VCaP (cell line): ENCODE data around the gene PIGL.

Experiments used
- H3K27ac ChIP-seq: fragments of 450-650 bp; 2 replicates; pipeline ENCODE4 v1.5.1; 2017
- TF ChIP-seq, protein P1 (sequence below): fragments of 450-650 bp; conservative IDR thresholded peaks from 2 replicates; pipeline ENCODE4 v1.5.1; 2017; ENCODE audit warnings: mild to moderate bottlenecking, moderate library complexity

Gene PIGL

DNA sequence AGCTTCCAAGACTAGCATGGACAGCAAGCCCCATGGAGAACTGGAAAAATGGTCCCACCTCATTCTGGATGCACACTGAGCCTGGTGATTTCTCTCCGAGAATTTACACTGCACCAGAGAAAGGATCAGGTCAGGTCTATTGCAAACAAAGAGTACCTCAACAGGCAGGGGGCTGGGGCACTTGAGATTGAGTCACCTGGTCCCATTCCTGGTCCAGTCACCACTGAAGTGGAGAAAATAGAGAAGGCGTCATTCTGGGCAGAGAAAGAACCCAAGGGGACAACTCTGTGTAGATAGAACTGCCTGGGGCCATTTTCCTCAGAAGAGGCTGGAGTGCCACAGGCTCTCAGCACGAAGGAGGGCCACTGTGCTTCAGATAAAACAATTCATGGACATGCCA lies 97.8 kb downstream of the PIGL start:
- H3K27ac ChIP-seq: no peak overlapping the region

DNA sequence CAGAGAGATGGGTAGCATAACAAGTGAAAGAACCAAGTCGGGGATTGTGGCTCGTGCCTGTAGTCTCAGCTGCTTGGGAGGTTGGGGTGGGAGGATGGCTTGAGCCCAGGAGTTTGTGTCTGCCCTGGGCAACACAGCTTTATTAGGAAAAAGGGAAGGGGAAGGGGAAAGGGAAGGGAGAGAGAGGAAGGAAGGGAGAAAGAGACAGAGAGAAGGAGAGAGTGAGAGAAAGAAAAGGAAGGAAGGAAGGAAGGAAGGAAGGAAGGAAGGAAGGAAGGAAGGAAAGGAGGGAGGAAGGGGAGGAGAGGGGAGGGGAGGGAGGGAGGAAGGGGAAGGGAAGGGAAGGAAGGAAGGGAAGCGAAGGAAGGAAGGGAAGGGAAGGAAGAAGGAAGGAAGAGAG lies 103.0 kb downstream of the PIGL start:
- no peak overlapping the region for H3K27ac ChIP-seq
- TF ChIP-seq, protein P1, sequence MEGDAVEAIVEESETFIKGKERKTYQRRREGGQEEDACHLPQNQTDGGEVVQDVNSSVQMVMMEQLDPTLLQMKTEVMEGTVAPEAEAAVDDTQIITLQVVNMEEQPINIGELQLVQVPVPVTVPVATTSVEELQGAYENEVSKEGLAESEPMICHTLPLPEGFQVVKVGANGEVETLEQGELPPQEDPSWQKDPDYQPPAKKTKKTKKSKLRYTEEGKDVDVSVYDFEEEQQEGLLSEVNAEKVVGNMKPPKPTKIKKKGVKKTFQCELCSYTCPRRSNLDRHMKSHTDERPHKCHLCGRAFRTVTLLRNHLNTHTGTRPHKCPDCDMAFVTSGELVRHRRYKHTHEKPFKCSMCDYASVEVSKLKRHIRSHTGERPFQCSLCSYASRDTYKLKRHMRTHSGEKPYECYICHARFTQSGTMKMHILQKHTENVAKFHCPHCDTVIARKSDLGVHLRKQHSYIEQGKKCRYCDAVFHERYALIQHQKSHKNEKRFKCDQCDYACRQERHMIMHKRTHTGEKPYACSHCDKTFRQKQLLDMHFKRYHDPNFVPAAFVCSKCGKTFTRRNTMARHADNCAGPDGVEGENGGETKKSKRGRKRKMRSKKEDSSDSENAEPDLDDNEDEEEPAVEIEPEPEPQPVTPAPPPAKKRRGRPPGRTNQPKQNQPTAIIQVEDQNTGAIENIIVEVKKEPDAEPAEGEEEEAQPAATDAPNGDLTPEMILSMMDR: no peak

More for the DNA sequence above, 97.8 kb downstream of the PIGL start:
- TF ChIP-seq, protein P1: no peak

DNA sequence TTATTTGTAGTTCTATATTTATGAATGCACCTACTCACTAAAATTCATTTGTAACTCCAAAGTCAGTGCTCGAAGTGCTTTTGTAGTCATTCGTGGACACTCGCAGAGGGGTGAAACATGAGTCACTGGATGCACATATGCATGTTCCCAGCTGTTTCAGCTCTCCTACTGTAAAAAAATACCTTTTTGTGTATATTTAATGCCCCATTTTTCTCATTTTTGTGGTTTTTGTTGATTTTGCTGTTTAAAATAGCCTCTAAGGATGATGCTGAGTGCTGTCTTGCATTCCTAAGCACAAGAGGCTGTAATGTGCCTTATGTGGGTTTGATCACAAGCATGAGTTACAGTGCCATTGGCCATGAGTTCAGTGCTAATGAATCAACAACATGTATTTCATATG lies 105.6 kb downstream of the PIGL start:
- TF ChIP-seq, protein P1: no peak
- H3K27ac ChIP-seq: no peak overlapping the region

DNA sequence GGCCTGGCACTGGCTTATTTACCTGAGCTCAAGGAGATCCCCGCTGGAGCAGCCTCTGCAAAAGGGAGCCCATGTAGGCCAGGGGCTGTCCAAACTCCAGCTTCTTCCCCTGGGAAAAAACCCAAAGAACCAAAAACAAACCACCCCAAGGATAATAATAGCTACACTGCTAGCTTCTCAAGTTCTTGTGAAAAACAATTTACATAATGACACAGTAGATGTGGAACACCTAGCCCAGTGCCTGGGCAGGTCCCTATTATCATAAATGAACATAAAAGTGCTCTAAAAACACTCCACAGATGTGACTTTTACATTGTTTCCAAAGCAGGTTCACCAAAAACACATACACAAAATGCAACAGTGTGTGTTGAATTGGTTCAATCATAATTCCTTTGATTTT lies 109.0 kb downstream of the PIGL start:
- H3K27ac ChIP-seq: no peak overlapping the region
- TF ChIP-seq, protein P1: no peak

DNA sequence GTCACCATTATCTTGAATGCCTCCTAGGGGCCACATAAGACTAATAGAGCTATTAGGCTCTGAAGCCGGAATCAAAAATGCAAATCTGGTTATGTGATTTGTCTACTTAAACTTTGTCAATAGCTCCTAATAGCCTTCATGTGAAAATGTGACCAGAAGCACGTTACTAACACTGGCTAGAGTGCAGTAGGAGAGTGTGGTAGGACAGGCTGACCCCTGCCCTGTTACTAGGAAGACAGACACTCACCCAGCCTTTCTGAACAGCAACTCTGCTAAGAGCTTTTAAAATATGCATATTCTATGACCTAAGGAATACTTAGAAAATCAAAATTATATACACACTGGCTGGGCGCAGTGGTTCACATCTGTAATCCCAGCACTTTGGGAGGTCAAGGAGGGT lies 110.0 kb downstream of the PIGL start:
- TF ChIP-seq, protein P1: no peak
- no peak overlapping the region for H3K27ac ChIP-seq

DNA sequence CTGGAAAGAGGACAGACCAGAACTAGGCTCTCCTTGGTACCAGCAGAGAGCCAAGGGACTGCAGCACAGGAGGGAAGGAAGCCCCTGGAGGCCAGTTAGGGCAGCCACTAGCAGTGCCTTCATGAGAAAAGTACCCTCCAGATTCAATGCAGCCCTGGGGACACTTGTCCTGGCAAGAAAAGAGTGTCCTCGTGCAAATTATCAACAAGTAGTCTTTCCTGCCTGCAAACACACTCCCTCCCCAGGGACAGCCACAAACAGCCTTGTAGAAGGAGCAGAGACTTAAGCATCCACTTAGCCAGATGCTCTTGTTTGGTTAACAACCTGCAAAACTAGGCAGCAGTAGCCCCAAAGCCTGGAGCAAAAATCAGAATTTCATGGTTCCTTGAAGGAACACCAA lies 112.0 kb downstream of the PIGL start:
- H3K27ac ChIP-seq: no peak overlapping the region

DNA sequence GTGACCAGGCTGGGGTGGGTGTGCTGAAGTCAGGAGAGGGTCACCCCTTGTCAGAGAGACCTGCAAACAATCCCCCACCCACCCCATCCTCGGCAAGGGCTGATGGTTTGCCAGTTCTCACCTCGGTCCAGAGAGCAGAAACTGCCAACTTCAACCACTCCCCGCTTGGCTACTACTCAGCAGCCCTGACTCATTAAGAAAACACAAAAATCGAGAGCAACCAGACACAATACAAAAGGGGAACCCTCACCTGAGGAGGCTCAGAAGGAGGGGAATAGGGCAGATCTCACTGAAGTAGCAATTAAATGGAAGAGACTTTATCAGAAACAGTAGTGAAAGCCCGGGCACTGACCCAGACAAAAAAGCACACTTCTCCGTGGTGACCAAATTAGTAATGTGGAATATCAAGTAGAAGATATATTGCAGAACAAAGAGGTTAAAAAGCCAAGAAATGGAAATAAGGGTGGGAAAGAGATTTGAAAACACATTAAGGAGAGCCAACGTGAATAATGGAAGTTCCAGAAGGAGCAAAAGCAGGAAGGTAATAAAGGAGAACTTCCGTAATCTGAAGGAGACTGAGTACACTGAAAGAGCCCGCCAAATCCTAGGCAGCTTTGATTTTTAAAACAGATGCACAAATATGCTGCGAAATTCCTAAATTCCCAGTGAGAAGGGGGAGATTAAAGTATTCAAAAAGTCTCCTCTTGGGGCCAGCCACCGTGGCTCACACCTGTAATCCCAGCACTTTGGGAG lies 112.7 kb downstream of the PIGL start:
- TF ChIP-seq, protein P1: no peak
- no peak overlapping the region for H3K27ac ChIP-seq

More for the DNA sequence above, 112.0 kb downstream of the PIGL start:
- TF ChIP-seq, protein P1: no peak
